Activated T-cell treated with anti-CD3 and anti-CD28 coated beads for 1 hour (primary cell): ENCODE measurements around the gene TTC3.
A peak's percentile ranks its signal among the peaks of the same experiment; 100 is the strongest.
"Not testable (repeated sequence)": the region's sequence is repeated elsewhere in the genome, so short reads cannot be mapped to it uniquely, and the experiment has no call there.

Experiments
- DNase-seq: peaks from one replicate; pipeline ENCODE4 v3.0.0-alpha.2; 2020; ENCODE audit warnings: low read depth

TTC3 gene, protein sequence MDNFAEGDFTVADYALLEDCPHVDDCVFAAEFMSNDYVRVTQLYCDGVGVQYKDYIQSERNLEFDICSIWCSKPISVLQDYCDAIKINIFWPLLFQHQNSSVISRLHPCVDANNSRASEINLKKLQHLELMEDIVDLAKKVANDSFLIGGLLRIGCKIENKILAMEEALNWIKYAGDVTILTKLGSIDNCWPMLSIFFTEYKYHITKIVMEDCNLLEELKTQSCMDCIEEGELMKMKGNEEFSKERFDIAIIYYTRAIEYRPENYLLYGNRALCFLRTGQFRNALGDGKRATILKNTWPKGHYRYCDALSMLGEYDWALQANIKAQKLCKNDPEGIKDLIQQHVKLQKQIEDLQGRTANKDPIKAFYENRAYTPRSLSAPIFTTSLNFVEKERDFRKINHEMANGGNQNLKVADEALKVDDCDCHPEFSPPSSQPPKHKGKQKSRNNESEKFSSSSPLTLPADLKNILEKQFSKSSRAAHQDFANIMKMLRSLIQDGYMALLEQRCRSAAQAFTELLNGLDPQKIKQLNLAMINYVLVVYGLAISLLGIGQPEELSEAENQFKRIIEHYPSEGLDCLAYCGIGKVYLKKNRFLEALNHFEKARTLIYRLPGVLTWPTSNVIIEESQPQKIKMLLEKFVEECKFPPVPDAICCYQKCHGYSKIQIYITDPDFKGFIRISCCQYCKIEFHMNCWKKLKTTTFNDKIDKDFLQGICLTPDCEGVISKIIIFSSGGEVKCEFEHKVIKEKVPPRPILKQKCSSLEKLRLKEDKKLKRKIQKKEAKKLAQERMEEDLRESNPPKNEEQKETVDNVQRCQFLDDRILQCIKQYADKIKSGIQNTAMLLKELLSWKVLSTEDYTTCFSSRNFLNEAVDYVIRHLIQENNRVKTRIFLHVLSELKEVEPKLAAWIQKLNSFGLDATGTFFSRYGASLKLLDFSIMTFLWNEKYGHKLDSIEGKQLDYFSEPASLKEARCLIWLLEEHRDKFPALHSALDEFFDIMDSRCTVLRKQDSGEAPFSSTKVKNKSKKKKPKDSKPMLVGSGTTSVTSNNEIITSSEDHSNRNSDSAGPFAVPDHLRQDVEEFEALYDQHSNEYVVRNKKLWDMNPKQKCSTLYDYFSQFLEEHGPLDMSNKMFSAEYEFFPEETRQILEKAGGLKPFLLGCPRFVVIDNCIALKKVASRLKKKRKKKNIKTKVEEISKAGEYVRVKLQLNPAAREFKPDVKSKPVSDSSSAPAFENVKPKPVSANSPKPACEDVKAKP (N-terminal part only)

DNA sequence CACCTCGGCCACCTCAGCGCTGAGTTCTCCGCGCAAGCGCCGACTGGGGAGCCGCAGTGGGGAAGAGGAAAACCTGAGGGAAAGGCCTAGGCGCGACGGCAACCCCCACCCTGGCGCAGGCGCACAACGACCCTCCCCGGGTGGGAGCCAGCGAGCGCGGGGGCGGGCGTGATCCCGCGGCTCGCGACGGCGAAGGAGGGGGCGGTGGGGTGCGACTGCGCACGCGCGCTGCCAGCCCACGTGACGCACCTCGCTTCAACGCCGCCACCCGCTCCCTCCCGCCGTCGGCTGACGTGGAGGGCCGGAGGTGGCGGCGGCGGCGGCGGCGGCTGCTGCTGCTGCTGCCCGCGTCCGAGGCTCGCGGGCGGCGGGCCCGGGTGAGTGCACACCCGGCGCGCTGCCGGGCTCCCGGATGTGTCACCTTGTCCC lies at the start of gene TTC3, which contains the start of gene PIGP:
Gene TTC3, plus strand, starts transcription at position 267 of the 429 bp plus-strand sequence. CDS start 14,004 bp downstream, outside the sequence.
Gene PIGP, minus strand, starts transcription at position 84 of the 429 bp plus-strand sequence. CDS start 556 bp downstream, outside the sequence.
- peak; percentile 95 for DNase-seq

DNA sequence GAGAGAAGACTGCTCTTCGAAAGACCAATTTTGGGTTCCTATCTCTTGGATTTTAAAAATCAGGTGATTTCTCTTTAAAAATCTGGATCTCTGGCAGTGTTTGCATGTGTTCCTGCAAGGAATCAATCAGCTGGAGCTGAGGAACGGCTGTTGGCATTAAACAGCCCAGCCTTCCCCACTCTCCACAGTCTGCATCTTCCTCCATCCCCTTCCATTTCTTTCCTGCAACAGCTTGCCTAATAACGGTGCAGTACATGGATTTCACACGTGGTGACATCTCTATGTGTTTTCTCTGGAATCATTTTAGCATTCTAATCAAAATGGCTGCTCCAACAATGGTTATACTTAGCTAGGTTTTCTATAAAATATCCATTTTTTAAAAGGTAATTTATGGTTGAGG lies 46.6 kb upstream of the TTC3 start:
- no peak for DNase-seq

DNA sequence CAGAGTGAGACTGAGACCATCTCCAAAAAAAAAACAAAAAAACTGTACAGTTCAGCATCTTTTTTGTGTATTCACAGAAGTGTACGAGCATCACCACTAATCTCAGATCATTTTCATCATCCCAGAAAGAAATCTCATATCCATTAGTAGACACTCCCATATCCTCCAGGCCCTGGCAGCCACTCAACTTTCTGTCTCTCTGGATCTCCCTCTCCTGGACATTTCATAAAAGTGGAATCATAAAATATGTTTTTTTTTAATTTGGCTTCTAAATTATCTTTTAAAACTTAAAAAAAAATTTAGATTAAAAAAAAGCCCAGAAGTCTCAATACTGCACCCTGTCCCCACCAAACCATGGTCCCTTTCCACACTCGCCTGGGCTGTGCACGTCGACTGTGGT lies 44.5 kb upstream of the TTC3 start:
- DNase-seq, result no peak

DNA sequence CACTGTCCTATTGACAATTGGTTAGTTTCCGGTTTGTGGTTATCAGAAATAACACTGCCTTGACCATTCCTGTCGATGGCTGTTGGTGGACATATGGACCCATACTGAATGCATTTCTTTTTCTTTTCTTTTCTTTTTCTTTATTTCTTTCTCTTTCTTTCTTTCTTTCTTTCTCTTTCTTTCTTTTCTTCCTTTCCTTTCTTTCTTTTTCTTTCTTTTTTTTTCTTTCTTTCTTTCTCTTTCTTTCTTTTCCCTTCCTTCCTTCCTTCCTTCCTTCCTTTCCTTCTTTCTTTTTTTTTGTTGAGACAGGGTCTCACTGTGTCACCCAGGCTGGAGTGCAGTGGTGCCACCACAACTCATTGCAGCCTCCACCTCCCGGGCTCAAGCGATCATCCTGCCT lies 42.2 kb upstream of the TTC3 start:
- no peak for DNase-seq

DNA sequence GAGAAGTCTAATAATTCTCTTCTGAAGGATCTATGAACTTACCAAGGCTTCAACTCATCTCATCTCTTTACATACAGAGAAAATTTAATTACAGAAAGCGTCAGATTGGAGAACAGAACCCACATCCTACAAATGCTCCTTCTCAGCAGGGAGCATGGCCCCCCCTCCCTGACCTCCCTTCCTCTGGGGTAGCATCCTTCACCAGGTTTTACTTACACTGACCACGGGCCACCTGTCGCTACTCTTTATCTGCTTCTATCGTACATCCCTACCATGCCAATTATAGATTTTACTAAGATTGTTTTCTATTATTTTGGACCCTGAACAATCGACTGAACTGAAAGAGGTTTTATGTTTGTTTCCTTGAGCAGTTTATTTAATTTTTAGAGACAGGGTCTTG lies 40.8 kb upstream of the TTC3 start:
- DNase-seq, result no peak

DNA sequence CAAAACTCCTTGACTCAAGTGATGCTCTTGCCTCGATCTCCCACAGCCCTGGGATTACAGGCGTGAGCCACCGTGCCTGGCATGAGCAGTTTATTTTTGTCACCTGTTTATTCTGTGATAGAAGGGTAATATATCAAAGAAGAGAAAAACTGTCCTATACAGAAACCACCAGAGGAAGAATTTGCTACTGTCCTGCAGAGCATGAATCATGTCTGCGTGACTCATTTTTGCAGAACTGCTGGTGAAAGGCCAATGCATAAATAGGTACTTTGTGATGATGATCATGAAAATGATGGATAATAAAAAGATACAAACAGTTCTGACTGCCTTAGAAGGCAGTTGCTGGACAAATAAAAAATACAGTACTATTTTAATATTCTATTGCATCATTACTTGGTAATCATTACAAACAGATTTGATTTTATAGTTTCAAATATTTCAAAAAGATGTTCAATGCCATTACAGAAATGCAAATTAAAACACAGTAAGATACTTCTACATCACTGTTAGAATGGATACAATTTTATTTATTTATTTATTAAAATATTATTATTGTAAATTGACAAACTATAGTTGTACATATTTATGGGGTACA lies 40.1 kb upstream of the TTC3 start:
- no peak for DNase-seq

DNA sequence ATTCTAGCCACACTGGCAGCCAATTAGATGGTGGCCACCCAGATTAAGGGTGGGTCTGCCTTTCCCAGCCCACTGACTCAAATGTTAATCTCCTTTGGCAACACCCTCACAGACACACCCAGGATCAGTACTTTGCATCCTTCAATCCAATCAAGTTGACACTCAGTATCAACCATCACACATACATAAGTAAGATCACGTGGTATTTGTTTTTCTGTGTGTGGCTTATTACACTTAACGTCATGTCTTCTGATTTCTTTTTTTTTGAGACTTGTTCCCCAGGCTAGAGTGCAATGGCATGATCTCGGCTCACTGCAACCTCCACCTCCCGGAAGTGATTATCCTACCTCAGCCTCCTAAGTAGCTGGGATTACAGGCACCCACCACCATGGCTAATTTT lies 38.7 kb upstream of the TTC3 start:
- not testable (repeated sequence) for DNase-seq

DNA sequence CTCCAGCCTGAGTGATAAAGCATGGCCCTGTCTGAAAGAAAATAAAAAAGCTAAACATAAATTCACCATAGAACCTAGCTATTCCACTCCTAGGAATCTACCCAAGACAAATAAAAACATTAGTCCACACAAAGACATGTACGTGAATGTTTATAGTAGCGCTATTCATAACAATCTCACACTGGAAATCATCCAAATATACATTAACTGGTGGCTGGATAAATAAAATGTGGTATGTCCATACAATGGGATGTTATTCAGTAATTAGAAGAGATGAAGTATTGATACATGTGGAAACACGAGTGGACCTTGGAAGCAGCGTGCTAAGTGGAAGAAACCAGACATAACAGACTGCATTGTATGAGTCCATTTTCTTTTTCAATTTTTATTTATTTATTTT lies 36.9 kb upstream of the TTC3 start:
- no peak for DNase-seq

DNA sequence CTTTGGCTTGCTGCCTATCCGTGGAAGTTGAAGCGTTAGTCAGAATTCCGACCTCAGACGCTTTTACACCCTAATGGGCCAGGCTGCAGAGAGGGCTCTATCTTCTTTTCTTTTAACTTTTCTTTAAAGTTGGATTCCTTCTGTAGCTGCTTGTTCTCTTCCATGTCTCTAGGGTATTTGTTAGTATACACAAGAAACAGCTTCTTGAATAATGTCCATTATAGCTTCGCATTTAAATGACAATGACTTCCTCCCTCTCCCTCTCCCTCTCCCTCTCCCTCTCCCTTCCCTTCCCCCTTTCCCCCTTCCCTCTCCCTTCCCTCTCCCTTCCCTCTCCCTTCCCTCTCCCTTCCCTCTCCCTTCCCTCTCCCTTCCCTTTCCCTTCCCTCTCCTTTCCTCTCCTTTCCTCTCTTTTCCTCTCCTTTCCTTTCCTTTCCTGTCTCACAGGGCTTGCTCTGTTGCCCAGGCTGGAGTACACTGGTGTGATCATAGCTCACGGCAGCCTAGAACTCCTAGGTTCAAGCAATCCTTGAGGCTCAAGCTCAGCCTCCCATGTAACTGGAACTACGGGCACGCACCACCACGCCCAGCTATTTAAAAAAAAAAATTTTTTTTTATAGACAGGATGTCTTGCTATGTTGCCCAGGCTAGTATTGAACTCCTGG lies 33.5 kb upstream of the TTC3 start:
- no peak for DNase-seq

DNA sequence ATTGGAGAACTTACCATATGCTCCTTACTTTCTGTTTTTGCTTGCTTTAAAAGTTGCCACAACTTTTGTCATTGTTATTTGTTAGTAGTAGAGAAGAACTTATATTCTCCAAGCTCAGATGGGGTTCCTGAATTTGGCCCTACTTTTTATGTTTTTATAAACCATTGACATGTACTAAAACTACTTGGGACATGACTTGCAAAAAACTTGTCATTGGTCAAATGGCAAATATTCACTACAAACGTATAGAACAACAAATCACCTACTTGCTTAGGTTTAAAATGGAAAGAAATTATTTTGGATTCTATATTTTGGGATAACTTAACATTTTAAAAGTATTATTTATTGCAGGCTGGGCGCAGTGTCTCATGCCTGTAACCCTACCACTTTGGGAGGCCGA lies 32.8 kb upstream of the TTC3 start:
- DNase-seq, result no peak

DNA sequence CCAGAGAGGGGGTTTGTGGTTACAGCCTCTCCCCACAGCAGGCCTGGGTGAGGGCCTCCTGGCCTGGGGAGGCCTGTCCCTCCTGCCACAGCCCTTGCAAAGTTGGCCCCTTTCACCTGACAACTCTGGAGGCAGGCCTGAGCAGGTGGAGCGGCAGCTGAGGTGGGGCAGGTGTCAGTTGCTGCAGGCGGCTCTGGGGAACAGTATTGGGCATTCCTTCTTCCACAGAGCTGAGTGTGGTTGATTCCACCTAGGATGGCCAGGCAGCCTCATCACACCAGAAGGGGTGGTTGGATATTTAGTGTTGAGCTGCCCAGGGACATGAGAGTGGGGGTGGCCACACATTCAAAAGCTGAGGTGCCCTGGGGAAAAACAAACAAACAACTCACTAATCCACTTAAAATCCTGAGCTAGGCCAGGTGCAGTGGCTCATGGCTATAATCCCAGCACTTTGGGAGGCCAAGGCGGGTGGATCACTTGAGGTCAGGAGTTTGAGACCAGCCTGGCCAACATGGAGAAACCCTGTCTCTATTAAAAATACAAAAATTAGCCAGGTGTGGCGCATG lies 31.3 kb upstream of the TTC3 start:
- DNase-seq, result no peak

DNA sequence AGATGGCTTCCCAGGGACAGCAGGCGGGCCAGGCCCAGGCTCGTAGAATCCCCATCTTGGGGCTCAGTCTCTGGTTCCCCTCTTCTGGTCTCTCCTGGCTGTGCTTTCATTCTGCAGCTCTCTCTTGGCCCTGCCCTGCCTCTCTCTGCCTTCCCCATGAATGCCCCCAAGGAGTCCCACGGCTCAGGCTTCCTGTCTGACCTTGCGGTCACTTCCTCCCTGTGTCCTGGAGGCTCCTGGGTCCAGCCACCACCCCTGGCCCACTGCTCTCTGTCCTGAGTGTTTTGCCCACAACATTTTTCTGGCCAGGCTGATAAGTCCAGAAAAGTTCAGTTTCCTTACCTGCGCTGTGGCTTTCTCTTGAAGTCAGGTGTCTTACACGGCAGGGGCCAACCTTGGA lies 29.2 kb upstream of the TTC3 start:
- DNase-seq, result no peak

DNA sequence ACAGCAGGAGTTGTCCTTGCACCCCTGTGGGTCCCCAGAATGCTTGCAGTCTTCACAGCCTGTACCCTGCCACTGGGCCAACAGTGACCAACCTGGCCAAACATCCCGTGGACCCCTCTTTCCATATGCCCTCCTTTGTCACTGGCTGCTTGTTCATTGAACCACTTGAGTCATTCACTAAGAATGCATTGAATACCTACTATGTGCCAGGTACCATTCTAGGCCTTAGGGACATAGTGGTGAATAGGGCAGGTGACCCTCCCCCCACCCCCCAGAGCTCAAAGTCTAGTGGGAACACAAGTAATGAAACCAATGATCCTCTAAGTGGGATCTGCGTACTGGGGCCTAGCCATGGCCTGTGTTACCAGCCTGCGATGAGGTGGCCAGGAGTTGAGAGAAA lies 28.4 kb upstream of the TTC3 start:
- no peak for DNase-seq

DNA sequence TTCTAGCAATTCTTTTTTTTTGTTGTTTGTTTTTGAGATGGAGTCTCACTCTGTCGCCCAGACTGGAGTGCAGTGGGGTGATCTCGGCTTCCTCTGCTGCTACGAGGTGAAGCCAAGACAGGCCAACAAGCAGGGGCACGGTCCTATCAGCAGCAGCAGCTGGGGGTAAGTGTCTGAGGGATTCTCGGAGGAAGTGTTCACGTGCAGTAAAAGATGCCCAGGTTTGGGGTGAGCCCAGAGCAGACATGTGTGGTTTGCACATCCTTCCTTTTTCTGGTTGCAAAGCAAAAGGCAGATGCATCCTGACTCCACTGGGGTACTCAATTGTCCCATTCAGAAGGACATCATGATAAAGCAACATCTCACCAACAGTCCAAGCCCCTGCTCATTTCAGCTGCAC lies 27.9 kb upstream of the TTC3 start:
- no peak for DNase-seq

DNA sequence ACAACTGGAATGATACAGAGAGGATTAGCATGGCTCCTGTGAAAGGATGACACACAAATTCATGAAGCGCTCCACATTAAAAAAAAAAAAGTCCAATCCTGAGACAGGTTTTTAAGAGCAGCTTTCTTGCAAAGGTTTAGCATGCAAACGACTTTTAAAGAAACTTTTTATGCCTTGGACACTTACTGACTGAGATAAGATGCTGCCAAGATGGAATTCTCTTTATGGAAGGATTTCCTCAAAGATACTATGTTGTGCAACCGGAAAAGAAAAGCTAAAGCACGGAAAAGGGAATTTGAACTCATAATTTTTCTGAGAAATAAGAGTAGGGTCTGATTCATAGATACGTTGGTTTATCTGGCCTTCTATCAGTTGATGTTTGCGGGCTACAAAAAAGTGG lies 27.5 kb upstream of the TTC3 start:
- DNase-seq, result no peak

DNA sequence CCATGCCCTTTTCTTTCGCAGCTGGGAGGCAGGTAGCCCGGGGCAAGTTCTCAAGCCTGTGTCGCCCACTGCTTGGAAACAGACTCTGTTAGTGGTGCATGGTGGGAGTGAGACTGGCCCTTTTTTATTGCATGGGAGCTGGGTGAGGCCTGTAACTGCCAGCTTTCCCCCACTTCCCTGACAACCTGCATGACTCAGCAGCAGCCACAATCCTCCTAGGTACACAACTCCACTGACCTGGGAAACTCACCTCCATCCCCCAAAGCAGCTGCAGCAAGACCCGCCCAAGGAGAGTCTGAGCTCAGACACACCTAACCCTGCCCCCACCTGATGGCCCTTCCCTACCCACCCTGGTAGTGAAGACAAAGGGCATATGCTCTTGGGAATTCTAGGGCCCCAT lies 26.0 kb upstream of the TTC3 start:
- no peak for DNase-seq

DNA sequence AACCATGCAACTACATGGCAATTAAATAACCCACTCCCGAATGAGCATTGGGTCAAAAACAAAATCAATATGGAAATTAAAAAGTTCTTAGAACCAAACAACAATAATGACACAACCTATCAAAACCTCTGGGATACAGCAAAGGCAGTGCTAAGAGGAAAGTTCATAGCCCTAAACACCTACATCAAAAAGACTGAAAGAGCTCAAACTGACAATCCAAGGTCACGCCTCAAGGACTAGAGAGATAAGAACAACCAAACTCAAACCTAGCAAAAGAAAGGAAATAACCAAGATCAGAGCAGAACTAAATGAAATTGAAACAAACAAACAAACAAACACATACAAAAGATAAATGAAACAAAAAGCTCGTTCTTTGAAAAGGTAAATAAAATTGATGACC lies 23.3 kb upstream of the TTC3 start:
- not testable (repeated sequence) for DNase-seq

DNA sequence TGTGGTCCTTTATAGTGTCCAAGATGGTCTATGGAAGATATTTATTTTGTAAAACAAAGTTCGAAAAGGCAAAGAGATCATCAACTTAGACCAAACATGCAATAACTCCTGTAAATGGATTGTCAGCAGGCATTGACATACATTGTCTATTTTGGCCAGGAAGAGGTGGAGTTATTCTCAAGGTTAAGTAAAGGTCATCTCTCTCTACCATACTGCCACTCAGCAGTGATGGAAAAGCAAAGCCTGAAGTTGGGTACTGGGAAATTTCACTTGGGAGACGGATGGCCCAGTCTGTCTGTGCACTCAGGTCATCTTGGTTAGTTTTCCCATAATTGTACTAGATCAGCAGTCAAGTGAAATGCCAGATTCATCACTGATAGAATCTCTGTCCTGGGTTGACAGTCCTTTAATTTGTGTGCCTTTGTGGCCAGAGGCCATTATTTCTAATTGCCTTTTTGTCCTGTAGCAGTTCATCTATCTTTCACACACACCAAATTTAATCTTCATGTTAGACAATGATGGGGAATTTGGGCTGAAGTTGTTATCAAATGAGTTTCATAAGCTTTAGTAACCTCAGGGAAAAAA lies 17.7 kb upstream of the TTC3 start:
- no peak for DNase-seq

DNA sequence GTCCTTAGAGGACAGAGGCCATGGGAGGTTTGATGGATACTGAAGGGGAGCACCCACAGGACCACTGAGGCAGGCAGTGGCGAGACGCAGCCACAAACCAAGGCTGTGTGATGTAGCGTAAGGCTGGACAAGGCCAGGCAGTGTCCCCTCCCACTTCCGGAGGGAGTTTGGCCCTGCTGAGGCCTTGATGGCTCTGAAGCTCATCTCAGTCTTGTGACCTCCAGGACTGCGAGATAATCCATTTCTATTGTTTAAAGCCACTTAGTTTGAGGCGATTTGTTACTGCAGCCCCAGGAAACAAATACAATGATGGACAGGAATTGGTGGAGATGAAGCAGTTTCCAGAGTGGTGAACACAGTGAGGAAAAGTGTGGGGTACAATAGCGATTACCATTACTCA lies 15.4 kb upstream of the TTC3 start:
- DNase-seq, result no peak

DNA sequence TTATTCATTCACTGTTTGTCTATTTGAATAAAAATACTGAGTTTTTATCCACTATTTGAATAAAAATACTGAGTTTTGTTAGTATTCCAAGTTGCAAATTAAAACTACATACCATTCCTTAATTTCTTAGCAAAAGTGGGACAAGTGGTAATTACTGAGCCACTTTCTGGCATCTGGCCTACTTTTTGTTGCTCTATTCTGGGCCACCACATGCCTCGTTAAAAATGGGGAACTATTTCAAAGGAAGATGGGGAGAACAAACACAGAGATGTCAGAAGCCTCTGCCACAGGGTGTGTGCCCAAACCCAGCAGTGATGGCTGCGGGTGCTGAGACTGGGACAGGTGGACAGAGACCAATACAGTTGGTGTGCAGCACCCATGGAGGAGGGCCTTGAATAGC lies 14.8 kb upstream of the TTC3 start:
- DNase-seq, result no peak

DNA sequence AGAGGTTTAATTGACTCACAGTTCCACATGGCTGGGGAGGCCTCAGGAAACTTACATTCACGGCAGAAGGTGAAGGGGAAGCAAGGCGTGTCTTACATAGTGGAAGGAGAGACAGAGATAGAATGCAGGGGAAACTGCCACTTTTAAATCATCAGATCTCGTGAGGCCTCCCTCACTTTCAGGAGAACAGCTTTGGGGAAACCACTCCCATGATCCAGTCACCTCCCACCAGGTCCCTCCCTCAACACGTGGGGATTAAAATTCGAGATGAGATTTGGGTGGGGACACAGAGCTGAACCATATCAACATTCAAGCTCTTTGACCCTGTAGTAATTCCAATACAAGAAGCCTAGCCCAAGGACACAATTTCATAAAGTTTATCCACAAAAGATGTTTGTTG lies 13.9 kb upstream of the TTC3 start:
- DNase-seq, result no peak
